HepG2 (cell line): ENCODE data around the gene NSL1. TPM values are rescaled to one million over a fixed set of nuclear protein-coding genes. Genes with fewer than 3 reads are reported as not detected.
A peak's percentile ranks its signal among the peaks of the same experiment; 100 is the strongest.

ENCODE experiments used
- ATAC-seq: fragments of 200-7000 bp; cut with Tn5 transposase; 3 replicates; pipeline ENCODE4 v1.9.1; 2020; ENCODE audit warnings: mild to moderate bottlenecking, moderate library complexity
- BruUV-seq: library from RNA; stranded (reverse); fragments of 400-500 nt; replicated peaks from 2 replicates; lab custom pipeline; 2021; lab: Mats Ljungman, UMichigan
- CTCF ChIA-PET: fragments of 300-600 bp; formaldehyde crosslinking; extraction: SDS; loops from one replicate; lab custom pipeline; 2021; ENCODE audit warnings: low total read pairs, inconsistent platforms, low intra/inter-chr PET ratio; lab: Yijun Ruan, JAX
- POLR2A ChIA-PET: fragments of 350-600 bp; sonication (Branson Sonifier 250); formaldehyde crosslinking; loops from one replicate; lab custom pipeline; 2020; ENCODE audit warnings: antibody characterized with exemption, inconsistent platforms; lab: Yijun Ruan, JAX
- DNase-seq: peaks from one replicate; pipeline ENCODE4 v3.0.0-alpha.2; 2015; ENCODE audit warnings: low spot score
- FAIRE-seq: peaks from 3 replicates; lab custom pipeline; 2011; peaks lifted over from hg19 to GRCh38; lab: Jason Lieb, UNC
- H2AFZ ChIP-seq: one replicate; pipeline ENCODE4 v1.6.1; 2011; ENCODE audit warnings: low read length, inconsistent platforms
- H3K27ac ChIP-seq: fragments of 300-600 bp; 3 replicates; pipeline ENCODE4 v1.8.0; 2011; ENCODE audit warnings: mixed run types, mild to moderate bottlenecking, mixed read lengths, low read length, inconsistent platforms; ENCODE audit not compliant: insufficient read depth; ENCODE audit errors: extremely low read length
- H3K27me3 ChIP-seq, 2 experiments: fragments of 200-600 bp in 1 of 2; 2 replicates in 1 of 2; 3 replicates in 1 of 2; pipeline versions ENCODE4 v1.6.0 to v1.8.0; 2011; ENCODE audit warnings: low read length in 2 of 2, mild to moderate bottlenecking in 2 of 2, moderate library complexity in 2 of 2, inconsistent platforms in 1 of 2; ENCODE audit not compliant: insufficient read depth in 2 of 2, control insufficient read depth in 1 of 2
- H3K36me3 ChIP-seq, 2 experiments: fragments of 200-600 bp in 1 of 2; replicated peaks in 1 of 2; 2 replicates in 1 of 2; 3 replicates in 1 of 2; pipeline versions ENCODE4 v1.5.1 to v1.8.0; 2011; ENCODE audit warnings: low read length in 2 of 2, inconsistent platforms in 1 of 2; ENCODE audit not compliant: insufficient read depth in 2 of 2, control insufficient read depth in 1 of 2
- H3K4me1 ChIP-seq: 2 replicates; pipeline ENCODE4 v1.5.1; 2012; ENCODE audit warnings: low read length, inconsistent platforms; ENCODE audit not compliant: insufficient read depth
- H3K4me2 ChIP-seq: 2 replicates; pipeline ENCODE4 v1.6.0; 2011; ENCODE audit warnings: low read depth, low read length, inconsistent platforms
- H3K4me3 ChIP-seq, 3 experiments: fragments of 200-600 bp in 1 of 3; sonication (generic), shearing (Covaris generic) in 1 of 3; replicated peaks in 1 of 3; 2 replicates each; pipeline ENCODE4 v1.5.1; 2011 to 2016; ENCODE audit warnings: low read length in 3 of 3, inconsistent platforms in 2 of 3, low read depth in 2 of 3, mild to moderate bottlenecking in 2 of 3, control low read depth in 1 of 3, mixed read lengths in 1 of 3; ENCODE audit not compliant: insufficient read depth in 1 of 3
- H3K79me2 ChIP-seq: one replicate; pipeline ENCODE4 v1.6.1; 2011; ENCODE audit warnings: low read length, inconsistent platforms; ENCODE audit not compliant: insufficient read depth
- H3K9ac ChIP-seq: 2 replicates; pipeline ENCODE4 v1.6.0; 2011; ENCODE audit warnings: mild to moderate bottlenecking, low read depth, low read length, inconsistent platforms; ENCODE audit not compliant: insufficient read depth
- H3K9me3 ChIP-seq: 2 replicates; pipeline ENCODE4 v1.5.1; 2012; ENCODE audit warnings: mild to moderate bottlenecking, low read length
- H4K20me1 ChIP-seq: 2 replicates; pipeline ENCODE4 v1.6.0; 2011; ENCODE audit warnings: inconsistent platforms, mild to moderate bottlenecking, low read length, moderate library complexity; ENCODE audit not compliant: insufficient read depth
- ATF4 ChIP-seq, 2 experiments: fragments of 450-650 bp in 1 of 2; sonication (generic) in 1 of 2; formaldehyde crosslinking; IDR thresholded peaks; 2 replicates each; pipeline versions ENCODE4 v1.5.0 to v1.8.0; 2020 to 2022; ENCODE audit warnings: mild to moderate bottlenecking in 1 of 2, missing genetic modification reagents in 1 of 2
- ELF4 ChIP-seq: sonication (generic); formaldehyde crosslinking; IDR thresholded peaks from 2 replicates; pipeline ENCODE4 v1.5.0; 2020; ENCODE audit warnings: missing genetic modification reagents, mild to moderate bottlenecking, moderate library complexity, borderline replicate concordance
- MAFF ChIP-seq: IDR thresholded peaks from 2 replicates; pipeline ENCODE4 v1.6.1; 2011; ENCODE audit warnings: low read depth, low read length, improper control_type of control experiment
- MAFK ChIP-seq, 2 experiments: IDR thresholded peaks in 1 of 2; conservative IDR thresholded peaks in 1 of 2; 2 replicates each; pipeline ENCODE4 v1.6.1; 2011; ENCODE audit warnings: improper control_type of control experiment in 2 of 2, low read length in 2 of 2
- ZNF318 ChIP-seq: sonication (generic); formaldehyde crosslinking; IDR thresholded peaks from 2 replicates; pipeline ENCODE4 v1.4.0; 2020; ENCODE audit warnings: mild to moderate bottlenecking, missing genetic modification reagents
- ZNF34 ChIP-seq: sonication (generic); formaldehyde crosslinking; IDR thresholded peaks from 2 replicates; pipeline ENCODE4 v1.4.0; 2020; ENCODE audit warnings: mild to moderate bottlenecking, missing genetic modification reagents, borderline replicate concordance
- ZNF781 ChIP-seq: sonication (generic); formaldehyde crosslinking; IDR thresholded peaks from 2 replicates; pipeline ENCODE4 v1.5.1; 2020; ENCODE audit warnings: borderline replicate concordance, mild to moderate bottlenecking, missing genetic modification reagents; ENCODE audit errors: not compliant biosample characterization
- ZSCAN25 ChIP-seq: sonication (generic); formaldehyde crosslinking; IDR thresholded peaks from 2 replicates; pipeline ENCODE4 v1.8.0; 2022; ENCODE audit warnings: mild to moderate bottlenecking, missing genetic modification reagents
- WGBS: methylation state at CpG from one replicate; pipeline ENCODE4 v1.1.6; 2017; ENCODE audit warnings: low lambda C conversion rate; 5-methylcytosine and 5-hydroxymethylcytosine counted together
- in situ Hi-C: cut with HindIII; loops from 2 replicates; pipeline ENCODE4 v1.10.0; 2017; ENCODE audit warnings: low pct_unique_long_range_greater_than_20kb; ENCODE audit not compliant: extremely low pct_ligation_motif_present
- intact Hi-C: fragments of 100-400 bp; cut with micrococcal nuclease; formaldehyde crosslinking; loops from one replicate; pipeline ENCODE4 v1.10.0; 2022; ENCODE audit not compliant: unreplicated experiment
- polyA plus RNA-seq, 8 experiments: library from polyadenylated mRNA; depleted of rRNA in 3 of 8; stranded (reverse) in 7 of 8; unstranded in 1 of 8; fragments of >200 nt; fragmentation: Illumina TruSeq in 4 of 8; extraction: Trizol in 4 of 8; gene quantifications; 2 replicates each; pipeline versions ENCODE4 v1.2.1 to v1.2.3, GENCODE V29; 2011 to 2016; ENCODE audit warnings: low read depth in 4 of 8, missing spikeins in 1 of 8, mixed read lengths in 1 of 8; ENCODE audit not compliant: insufficient read depth in 1 of 8
- total RNA-seq, 5 experiments: library from RNA; depleted of rRNA; stranded (reverse); fragments of >200 nt; fragmentation: Illumina TruSeq; extraction: Trizol; gene quantifications; 2 replicates each; pipeline ENCODE4 v1.2.3, GENCODE V29; 2016; ENCODE audit warnings: low read depth in 1 of 5

NSL1 gene
- total and polyA plus RNA-seq, 2 of the 13 experiments (the other 11 are each of a cell fraction or from before 2014, with no cell fraction given), result 34.5 to 77.4 TPM

- ATAC-seq (no peak), DNase-seq (no peak), FAIRE-seq (no peak)
- H2AFZ ChIP-seq, result no peak overlapping the region
- peaks cover 11% of the 10 kb centered on the region for H3K9me3 ChIP-seq
- no peak overlapping the region for H3K4me2 ChIP-seq
- no peak overlapping the region for H3K9ac ChIP-seq
- H3K36me3 ChIP-seq, result no peaks in the 10 kb centered on the region
- in situ Hi-C loops, result no loop called here
- intact Hi-C loops, result no loop called here
- TF ChIP-seq ZNF34 (CRISPR knock-in tag), result no peak
- TF ChIP-seq MAFK (conservative IDR thresholded peaks at IDR 0.05 in 1 of 2, IDR thresholded peaks at IDR 0.05 in 1 of 2; ENCODE audit: low read length in 2 of 2), result peak; percentile 88 to 90
- peak; percentile 86 for TF ChIP-seq MAFF
- TF ChIP-seq ATF4 (CRISPR knock-in tag; IDR thresholded peaks at IDR 0.05), result no peak
- TF ChIP-seq ELF4, result no peak
- WGBS, result 98% methylated on average over 2 of the region's 2 CpGs
- no TSS peak for BruUV-seq
- H3K79me2 ChIP-seq, result no peaks in the 10 kb centered on the region
- CTCF ChIA-PET, result no interaction called here
- H3K27me3 ChIP-seq, result no peaks in the 10 kb centered on the region
- POLR2A ChIA-PET, result interaction anchor here (2.0 kb wide), 1 partner anchor 29 kb away, joined by 7 read pairs; the partner anchor contains the start of genes NSL1 and TATDN3
- H4K20me1 ChIP-seq, result no peaks in the 10 kb centered on the region
- H3K4me3 ChIP-seq, result no peak overlapping the region
- peaks cover 67% of the 10 kb centered on the region for H3K4me1 ChIP-seq
- H3K27ac ChIP-seq, result no peak overlapping the region
These were observed 29.4 kb upstream of the NSL1 start for GRCh38 chr1:212820969-212821368.

- H4K20me1 ChIP-seq, result no peaks in the 10 kb centered on the region
- intact Hi-C loops, result loop anchor here (10.0 kb wide), 2 partner anchors 95 to 175 kb away; no protein-coding TSS in a partner anchor
- ATAC-seq (no peak), DNase-seq (no peak), FAIRE-seq (no peak)
- H3K4me3 ChIP-seq, result no peak overlapping the region
- no peaks in the 10 kb centered on the region for H3K79me2 ChIP-seq
- no peak overlapping the region for H3K9ac ChIP-seq
- WGBS, result 31% methylated on average over 5 of the region's 5 CpGs
- no peaks in the 10 kb centered on the region for H3K27me3 ChIP-seq
- in situ Hi-C loops, result loop anchor here (5.0 to 10.0 kb wide), 2 partner anchors 38 to 175 kb away; partner anchors contain the start of gene FLVCR1
- H2AFZ ChIP-seq, result no peak overlapping the region
- H3K4me2 ChIP-seq, result peak overlapping the region; percentile 20; the same call in 1 of the 2 replicates
- H3K27ac ChIP-seq, result peak overlapping the region; percentile 43
- no peaks in the 10 kb centered on the region for H3K9me3 ChIP-seq
- POLR2A ChIA-PET, result interaction anchor here (1.2 to 4.3 kb wide), 5 partner anchors 8 to 111 kb away, joined by 3 to 32 read pairs (median 7); partner anchors contain the start of genes FLVCR1, NSL1 and TATDN3
- peaks cover 75% of the 10 kb centered on the region for H3K4me1 ChIP-seq
- no TSS peak for BruUV-seq
- CTCF ChIA-PET, result no interaction called here
- no peaks in the 10 kb centered on the region for H3K36me3 ChIP-seq
- no peak for TF ChIP-seq ZNF781
- no peak for TF ChIP-seq ZNF318
- no peak for TF ChIP-seq ZSCAN25 (CRISPR knock-in tag)
These were observed 28.1 kb upstream of the NSL1 start for GRCh38 chr1:212819726-212820125.
